ENCODE data around the gene DNAH11.
"Not testable (repeated sequence)": the region's sequence is repeated elsewhere in the genome, so short reads cannot be mapped to it uniquely, and the experiment has no call there.

Gene DNAH11

DNA sequence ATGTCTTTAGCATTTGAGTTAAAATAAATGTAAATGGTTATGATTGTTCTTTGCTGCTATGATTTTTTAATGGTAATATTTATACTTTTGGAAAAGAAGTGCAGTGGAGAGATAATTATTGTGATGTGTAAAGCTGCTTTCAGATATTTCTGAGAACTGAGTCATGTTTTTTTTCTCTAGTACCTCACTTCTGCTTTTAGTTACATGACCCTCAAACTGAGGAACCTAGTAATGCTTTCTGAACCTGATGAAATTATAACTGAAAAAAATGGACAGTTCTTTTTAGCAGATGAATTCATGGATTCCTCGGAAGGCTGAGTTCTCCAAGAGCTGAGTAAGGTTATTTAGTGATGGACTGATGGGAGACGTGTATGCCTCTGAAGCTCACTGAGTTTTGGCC, 235.1 kb downstream of the DNAH11 start:
- DNase-seq, result no peak

DNA sequence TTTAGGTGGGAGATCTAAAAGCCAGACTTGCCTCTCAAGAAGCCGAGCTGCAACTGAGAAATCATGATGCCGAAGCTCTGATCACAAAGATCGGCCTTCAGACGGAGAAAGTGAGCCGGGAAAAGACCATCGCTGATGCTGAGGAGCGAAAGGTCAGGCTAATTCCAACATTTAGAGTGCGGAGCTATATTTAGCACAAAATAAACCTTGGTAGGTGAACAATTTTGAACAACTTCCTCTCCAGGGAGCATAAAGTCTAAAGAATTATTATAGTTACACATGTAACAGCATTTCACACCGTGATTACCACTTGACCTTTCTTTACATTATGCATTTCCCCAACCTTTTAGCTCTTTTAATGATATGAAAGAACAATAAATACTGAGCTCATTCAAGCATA, 236.1 kb downstream of the DNAH11 start:
- DNase-seq, result no peak

- no peak for DNase-seq
Observed at GRCh38 chr7:21782996-21783395, 240.2 kb downstream of the DNAH11 start.

- no peak for DNase-seq
Observed at GRCh38 chr7:21784989-21785388, 242.2 kb downstream of the DNAH11 start.

DNA sequence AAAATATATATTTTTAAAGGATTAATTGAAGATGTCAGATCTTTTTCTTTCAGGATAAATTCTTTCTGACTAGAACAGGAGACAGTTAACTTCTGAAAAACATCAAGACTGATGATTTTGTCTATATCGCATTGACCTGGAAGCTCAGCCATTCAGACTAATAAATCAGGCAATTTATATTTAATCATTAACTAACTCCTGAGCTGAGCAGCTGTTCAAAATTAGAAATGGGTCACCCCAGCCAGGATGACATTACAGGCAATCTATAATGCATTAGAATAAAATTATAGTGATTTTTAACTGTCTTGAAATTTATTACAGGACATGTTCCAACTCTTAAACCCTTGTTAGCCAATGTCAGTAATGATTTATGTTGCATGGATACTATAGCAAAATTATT, 263.0 kb downstream of the DNAH11 start:
- no peak for DNase-seq

DNA sequence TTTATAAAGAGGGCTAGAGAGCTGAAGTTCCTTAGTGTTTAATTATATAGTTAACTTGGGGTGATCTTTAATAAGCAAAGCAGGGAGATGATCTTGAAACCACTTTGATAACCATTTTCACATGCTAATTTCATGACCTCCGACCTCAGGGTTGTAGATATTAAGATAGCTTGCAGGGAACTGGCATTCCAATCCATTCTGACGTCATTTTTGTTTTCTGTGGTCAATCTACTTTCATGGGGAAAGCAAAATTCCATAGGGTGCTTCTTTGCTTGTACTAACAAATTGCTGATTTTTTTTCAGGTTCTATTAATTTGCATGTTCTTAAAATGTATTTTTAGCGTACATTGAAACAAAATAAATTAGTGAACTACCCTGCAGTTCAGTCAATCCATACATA, 263.5 kb downstream of the DNAH11 start:
- DNase-seq, result no peak

- DNase-seq, result no peak
Observed at GRCh38 chr7:21819048-21819447, 276.2 kb downstream of the DNAH11 start.

DNA sequence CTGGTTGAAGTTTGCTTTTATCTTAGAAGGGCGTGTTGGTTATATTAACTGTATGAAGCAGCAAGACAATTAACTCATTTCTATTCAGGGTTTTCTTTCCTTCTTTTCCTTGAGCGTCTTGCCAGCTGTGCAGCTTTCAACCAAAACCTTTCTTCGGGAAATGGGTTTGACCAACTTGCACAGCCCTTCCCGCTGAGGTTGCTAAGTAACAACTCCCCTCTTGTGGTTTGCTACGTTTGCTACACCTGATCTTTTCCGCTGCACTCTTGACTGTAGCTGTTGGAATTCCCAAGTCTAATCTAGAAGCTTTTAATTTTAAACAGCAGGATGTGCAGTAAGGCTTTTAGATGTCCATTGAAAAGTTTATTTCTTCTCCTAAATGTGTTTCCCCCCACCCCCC, 286.0 kb downstream of the DNAH11 start:
- no peak for DNase-seq

DNA sequence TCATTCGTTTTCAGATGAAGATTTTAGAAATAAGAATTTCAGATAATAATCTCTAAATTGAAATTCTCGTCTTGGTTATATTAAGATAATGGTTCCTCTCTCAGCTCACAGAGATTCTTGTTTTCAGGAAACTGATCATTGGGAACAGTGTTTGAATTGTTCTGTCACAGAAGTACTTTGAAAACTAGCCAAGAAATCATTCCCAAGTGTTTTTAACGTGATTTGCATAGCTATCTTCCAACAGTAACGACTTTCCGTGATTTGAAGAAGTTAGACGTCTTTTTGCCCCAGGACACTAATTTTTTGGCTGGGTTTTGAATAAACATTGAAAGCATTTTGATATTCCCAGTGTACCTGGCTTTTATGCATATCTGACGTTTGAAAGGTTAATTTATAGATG, 286.9 kb downstream of the DNAH11 start:
- DNase-seq, result no peak

- DNase-seq, result no peak
Observed at GRCh38 chr7:21844742-21845141, 301.9 kb downstream of the DNAH11 start.

GRCh38 chr7:21850531-21851285, 307.9 kb downstream of the DNAH11 start:
- DNase-seq, result no peak

GRCh38 chr7:21851559-21851967, 308.7 kb downstream of the DNAH11 start:
- DNase-seq, result no peak

- not testable (repeated sequence) for DNase-seq
Observed at GRCh38 chr7:21865631-21866204, 322.9 kb downstream of the DNAH11 start.

- no peak for DNase-seq
Observed at GRCh38 chr7:21866731-21867130, 323.9 kb downstream of the DNAH11 start.

- no peak for DNase-seq
Observed at GRCh38 chr7:21867226-21867625, 324.4 kb downstream of the DNAH11 start.

GRCh38 chr7:21867816-21868575, 325.2 kb downstream of the DNAH11 start:
- DNase-seq, result no peak

- DNase-seq, result no peak
Observed at GRCh38 chr7:21868576-21868850, 325.7 kb downstream of the DNAH11 start.

- DNase-seq, result no peak
Observed at GRCh38 chr7:21869785-21870402, 327.1 kb downstream of the DNAH11 start.

GRCh38 chr7:21883069-21883468, 340.2 kb downstream of the DNAH11 start:
- DNase-seq, result no peak

DNA sequence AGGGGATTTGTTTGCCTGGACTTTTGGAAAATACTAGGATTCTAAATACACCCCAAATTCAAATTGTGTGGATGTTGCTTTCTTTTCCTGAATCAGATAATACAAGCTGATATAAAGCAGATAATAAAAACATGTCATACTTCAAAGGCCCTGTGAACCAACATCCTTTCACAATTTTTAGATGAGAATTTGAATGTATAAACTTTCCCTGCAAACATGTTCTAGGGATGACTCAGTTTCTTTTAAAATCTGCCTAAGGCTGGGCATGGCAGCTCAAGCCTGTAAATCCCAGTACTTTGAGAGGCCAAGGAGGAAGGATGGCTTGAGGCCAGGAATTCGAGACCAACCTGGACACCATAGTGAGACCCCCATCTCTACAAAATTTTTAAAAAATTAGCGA, 340.7 kb downstream of the DNAH11 start:
- DNase-seq, result not testable (repeated sequence)

DNA sequence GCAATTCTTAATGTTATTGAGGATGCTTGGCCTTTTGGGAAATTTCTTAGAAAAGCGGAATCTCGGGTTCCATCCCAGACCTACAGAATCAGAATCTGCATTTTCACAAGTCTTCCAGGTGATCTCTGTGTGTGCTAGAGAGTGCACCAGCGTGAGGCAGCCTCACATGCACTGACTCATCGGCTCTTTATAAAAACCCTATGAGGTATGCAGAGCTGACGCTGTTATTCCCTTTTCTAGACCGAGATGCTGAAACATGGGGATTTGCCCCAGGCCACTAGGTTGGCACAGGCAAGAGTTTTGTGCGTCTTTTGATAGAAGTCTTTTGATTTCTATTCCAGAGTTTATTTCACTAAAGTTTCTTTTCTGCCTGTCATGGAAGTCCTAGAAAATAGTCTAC, 341.7 kb downstream of the DNAH11 start:
- no peak for DNase-seq

DNA sequence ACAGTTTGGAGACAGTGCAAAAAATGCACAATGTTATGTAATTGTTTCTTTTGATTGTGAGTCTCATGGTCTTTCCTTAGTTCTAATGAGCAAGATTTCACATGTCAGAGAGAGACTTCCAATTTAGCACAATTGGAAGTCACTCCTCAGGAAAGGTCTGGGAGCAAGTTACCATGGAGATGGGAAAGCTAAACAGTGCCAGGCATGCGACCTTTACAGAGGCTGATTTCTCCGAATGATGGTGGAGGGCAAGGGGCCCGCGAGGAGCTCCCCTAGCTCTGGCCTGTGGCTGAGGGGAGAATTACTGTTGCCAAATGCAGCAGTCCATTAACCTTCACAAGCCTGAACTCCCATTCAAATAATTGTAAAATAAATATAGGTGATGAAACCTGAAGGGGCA, 343.6 kb downstream of the DNAH11 start:
- no peak for DNase-seq

DNA sequence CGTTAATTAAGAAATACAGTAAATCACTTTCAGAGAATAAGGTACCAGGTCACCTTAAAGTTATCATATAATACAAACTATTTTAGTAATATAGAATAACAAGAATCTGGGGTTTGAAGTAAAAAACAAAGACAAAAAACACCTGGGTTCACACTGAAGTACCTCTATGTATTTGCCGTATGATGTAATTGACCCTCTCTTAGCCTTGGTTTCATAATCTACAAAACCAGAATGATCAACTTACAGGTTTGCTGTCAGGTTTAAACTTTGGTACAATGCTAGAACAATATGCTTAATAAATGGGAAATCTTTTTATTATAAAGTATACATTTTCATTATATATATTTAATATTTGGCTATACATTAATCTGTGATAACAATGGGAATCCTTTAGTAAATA, 344.5 kb downstream of the DNAH11 start:
- no peak for DNase-seq

DNA sequence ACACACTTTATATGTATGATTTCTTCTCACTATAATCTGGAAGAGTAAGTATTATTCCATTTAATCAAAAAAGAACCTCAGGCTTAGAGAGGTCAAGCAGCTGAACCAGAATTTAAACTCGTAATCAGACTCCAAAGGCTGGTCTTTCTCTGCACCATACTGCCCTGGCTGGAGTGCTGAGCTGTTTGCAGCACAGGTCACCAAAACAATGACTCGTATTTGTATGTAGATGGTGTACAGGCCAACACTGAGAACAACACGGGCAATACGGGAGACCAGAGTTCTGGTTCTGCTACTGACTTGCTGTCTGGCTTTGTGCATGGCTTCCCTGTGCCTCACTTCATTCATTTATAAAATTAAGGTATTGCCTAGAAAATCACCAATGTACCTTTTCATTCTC, 344.9 kb downstream of the DNAH11 start:
- DNase-seq, result no peak

All from activated CD4-positive, alpha-beta T cell treated with anti-CD3 and anti-CD28 coated beads, Interleukin-2, amount 50 U/mL, for 4 hours (primary cell).